ENCODE data around the gene CD300LD. TPM values are rescaled to one million over a fixed set of nuclear protein-coding genes. Genes with fewer than 3 reads are reported as not detected.

The CD300LD gene
- total RNA-seq, 2 experiments from 2014 or later, result not detected

DNA sequence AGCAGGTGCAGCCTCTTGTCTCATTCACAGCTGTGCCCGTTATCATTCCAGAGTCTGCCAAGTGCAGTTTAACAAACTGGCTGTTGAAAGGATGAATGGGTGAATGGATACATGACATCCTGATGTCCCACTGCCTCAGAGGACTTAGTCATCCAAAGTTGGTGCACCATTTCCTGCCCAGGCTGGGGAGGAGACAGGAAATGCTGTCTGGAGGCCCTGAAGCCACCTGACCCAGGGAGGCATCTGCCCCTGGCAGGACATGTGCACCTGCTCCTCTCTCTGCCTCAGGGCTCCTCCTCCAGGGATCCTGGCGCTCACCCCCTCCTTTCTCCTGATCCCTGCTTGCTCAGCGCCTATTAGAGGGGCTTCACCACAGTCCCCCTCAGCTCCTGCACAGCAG is 44.3 kb downstream of the CD300LD start:
- peaks cover 4% of the 10 kb centered on the region for H3K4me1 Mint-ChIP-seq
- H3K27ac Mint-ChIP-seq, result no peak overlapping the region
- H3K4me3 Mint-ChIP-seq, result no peak overlapping the region
- no peak for DNase-seq
- H3K27me3 Mint-ChIP-seq, result no peaks in the 10 kb centered on the region
- no peaks in the 10 kb centered on the region for H3K9me3 Mint-ChIP-seq
- no peaks in the 10 kb centered on the region for H3K36me3 Mint-ChIP-seq

DNA sequence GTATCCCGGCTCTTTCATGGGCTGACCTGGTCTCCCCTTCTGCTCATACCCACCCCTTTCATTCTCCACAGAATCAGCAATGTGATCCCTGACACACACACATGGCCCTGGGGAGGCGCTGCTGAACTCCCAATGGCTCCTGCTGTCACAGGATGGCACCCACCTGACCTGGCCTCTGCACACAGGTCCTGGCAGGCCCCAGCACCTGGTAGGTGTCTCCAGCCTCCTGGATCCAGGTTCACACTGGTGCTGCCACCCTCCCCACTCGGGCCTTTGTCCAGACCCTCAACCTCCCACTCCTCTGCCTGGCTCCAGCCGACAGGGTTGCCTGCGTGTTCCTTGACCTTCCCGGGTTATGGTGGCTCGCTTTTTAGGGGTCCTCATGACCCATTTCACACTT is 44.8 kb downstream of the CD300LD start:
- no peak for DNase-seq

DNA sequence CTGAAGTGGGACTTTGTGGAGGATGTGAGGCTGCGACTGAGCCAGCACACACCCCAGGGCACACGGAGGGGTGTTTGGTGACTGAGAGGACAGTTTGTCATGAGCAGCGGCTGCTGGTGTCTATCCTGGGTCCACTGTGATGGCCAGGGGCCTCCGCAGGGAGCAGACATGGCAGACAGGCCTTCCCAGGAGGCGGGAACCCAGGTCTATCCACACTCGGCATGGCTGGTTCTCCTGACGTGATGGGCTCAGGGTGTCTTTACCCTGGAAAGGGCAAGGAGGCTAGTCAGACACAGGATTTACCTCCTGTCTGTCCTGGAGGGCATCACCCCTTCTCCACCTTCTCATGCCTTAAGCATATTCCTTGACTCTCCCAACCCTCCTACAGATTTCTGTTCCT is 45.5 kb downstream of the CD300LD start:
- no peak for DNase-seq
- Mint-ChIP-seq H3K4me3 (no peak overlapping the region), H3K4me1 (peaks cover 4% of the 10 kb centered on the region), H3K27ac (no peak overlapping the region), H3K9me3 (no peaks in the 10 kb centered on the region), H3K27me3 (no peaks in the 10 kb centered on the region), H3K36me3 (no peaks in the 10 kb centered on the region)

More for the DNA sequence above, 44.8 kb downstream of the CD300LD start:
- no peaks in the 10 kb centered on the region for H3K36me3 Mint-ChIP-seq
- H3K4me1 Mint-ChIP-seq, result peaks cover 4% of the 10 kb centered on the region
- H3K4me3 Mint-ChIP-seq, result no peak overlapping the region
- H3K27ac Mint-ChIP-seq, result no peak overlapping the region
- no peaks in the 10 kb centered on the region for H3K9me3 Mint-ChIP-seq
- no peaks in the 10 kb centered on the region for H3K27me3 Mint-ChIP-seq

- Mint-ChIP-seq H3K9me3 (no peaks in the 10 kb centered on the region), H3K27me3 (no peaks in the 10 kb centered on the region), H3K27ac (no peak within 1 kb of the TSS), H3K4me1 (peaks cover 4% of the 10 kb centered on the region), H3K36me3 (no peaks in the 10 kb centered on the region), H3K4me3 (no peak within 1 kb of the TSS)
- no peak for DNase-seq
These were observed 46.2 kb downstream of the CD300LD start, which contains the start of gene CD300C for GRCh38 chr17:74545843-74546230. Gene CD300C, minus strand, starts transcription at chr17:74546115. Its CDS starts 333 bp downstream, at chr17:74545782.

DNA sequence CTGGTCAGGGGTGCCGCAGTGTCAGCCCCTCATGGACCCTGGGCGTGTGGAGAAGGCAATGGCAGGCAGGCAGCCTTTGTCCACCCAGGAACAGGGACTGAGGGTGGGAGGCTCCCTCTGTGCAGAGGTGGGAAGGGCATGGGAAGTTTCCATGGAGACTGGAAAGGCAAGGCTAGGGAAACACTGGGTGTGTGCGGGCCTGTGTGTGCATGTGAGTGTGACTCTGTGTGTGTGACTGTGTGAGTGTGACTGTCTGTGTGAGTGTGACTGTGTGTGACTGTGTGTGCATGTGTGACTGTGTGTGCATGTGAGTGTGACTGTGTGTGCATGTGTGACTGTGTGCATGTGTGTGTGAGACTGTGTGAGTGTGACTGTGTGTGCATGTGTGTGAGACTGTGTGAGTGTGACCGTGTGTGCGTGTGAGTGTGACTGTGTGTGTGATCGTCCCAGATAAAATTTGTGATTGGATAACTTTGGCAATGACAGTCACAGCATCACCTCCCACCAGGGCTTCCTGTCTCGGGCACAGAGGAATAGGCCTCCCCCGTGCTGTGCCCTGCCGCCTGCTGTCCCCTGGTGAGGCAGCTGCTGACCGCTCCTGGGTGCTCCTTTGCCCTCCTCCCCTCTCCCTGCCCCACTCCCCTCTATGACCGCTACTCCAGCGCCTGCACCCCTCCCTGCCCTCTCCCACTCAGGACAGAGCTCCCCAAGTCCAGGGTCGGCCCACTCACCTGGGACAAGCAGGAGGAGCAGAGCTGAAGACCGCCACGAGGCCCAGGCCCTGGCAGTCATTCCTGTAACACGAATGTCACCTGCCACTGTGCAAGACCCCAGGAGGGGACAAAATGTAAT is 46.9 kb downstream of the CD300LD start:
- Mint-ChIP-seq H3K27me3 (no peaks in the 10 kb centered on the region), H3K27ac (no peak overlapping the region), H3K9me3 (no peaks in the 10 kb centered on the region), H3K36me3 (no peaks in the 10 kb centered on the region), H3K4me3 (no peak overlapping the region), H3K4me1 (peaks cover 4% of the 10 kb centered on the region)
- DNase-seq, result no peak

GRCh38 chr17:74543891-74544760 is 48.0 kb downstream of the CD300LD start:
- no peak overlapping the region for H3K4me3 Mint-ChIP-seq
- H3K27ac Mint-ChIP-seq, result no peak overlapping the region
- no peak for DNase-seq
- H3K36me3 Mint-ChIP-seq, result no peaks in the 10 kb centered on the region
- H3K27me3 Mint-ChIP-seq, result no peaks in the 10 kb centered on the region
- H3K4me1 Mint-ChIP-seq, result peaks cover 4% of the 10 kb centered on the region
- no peaks in the 10 kb centered on the region for H3K9me3 Mint-ChIP-seq

DNA sequence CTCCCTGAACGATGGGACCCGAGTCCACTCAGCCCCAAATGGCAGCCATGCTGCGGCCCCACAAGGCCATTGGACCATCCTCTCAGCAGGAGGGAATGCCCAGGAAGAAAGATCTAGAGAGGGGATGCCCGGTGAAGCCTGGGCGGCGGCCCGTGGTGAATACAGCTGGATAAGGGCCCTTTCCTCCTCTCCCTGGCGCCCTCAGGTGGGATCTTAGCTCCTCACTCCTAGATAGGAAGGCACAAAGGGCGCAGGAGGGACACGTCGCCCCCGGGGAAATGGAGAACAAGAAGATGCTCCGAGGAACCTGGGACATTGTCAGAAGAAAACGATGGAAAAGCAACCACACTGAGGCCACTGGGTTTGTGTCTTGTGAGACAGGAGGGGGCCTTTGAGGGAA is 48.7 kb downstream of the CD300LD start:
- peaks cover 4% of the 10 kb centered on the region for H3K4me1 Mint-ChIP-seq
- no peaks in the 10 kb centered on the region for H3K27me3 Mint-ChIP-seq
- no peaks in the 10 kb centered on the region for H3K36me3 Mint-ChIP-seq
- H3K9me3 Mint-ChIP-seq, result no peaks in the 10 kb centered on the region
- no peak overlapping the region for H3K27ac Mint-ChIP-seq
- DNase-seq, result no peak
- H3K4me3 Mint-ChIP-seq, result no peak overlapping the region

DNA sequence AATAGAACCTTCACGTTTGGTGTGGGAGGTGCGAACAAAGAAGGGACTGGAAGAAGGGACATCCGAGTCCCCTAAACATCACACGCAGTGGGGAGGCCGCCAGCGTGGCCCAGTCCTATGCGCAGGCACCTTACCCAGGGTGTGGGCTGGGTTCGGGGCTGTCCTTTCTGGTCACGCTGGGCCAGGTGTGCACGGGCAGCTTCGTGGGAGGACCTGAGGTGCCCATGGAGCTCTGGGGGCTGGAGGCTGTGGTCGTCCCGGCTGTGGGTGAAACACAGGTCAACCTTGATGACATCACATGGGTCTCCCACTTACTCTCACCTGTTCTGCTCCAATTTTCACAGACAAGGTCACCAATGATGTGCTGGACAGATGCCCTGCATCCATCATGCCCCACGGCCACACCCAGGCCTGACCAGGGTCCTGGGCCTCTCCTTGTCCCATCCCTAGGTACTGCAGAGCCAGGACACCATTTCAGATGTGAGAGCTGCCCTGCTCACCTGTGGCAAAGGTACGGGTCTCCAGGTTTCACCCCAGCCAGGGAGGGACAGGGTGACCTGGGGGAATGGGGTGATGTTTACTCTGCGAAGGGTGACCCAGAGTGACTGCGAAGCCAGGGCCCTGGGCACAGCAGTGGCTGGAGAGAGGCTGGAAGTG is 49.2 kb downstream of the CD300LD start:
- no peak overlapping the region for H3K4me3 Mint-ChIP-seq
- peaks cover 4% of the 10 kb centered on the region for H3K4me1 Mint-ChIP-seq
- H3K36me3 Mint-ChIP-seq, result no peaks in the 10 kb centered on the region
- H3K27ac Mint-ChIP-seq, result no peak overlapping the region
- H3K9me3 Mint-ChIP-seq, result no peaks in the 10 kb centered on the region
- no peaks in the 10 kb centered on the region for H3K27me3 Mint-ChIP-seq
- DNase-seq, result no peak

DNA sequence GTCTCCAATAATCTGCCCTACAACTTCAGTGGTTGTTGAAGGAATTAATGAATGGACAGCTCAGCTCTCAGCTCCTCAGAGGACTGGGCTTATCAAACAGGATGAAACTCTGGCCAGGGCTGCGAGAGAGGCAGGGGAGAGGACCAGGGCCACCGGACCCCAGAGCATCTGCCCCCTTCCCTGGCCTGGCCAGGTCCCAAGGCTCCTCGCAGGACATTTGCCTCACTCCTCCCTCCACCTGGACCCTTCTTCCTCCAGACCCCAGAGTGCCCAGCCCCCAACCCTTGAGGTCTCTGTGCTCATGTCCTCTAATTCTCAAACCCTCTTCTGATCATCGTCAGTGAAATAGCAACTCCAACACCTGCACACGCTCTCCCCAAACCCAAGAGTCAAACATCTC is 49.9 kb downstream of the CD300LD start:
- Mint-ChIP-seq H3K4me3 (no peak overlapping the region), H3K27ac (no peak overlapping the region), H3K4me1 (no peaks in the 10 kb centered on the region), H3K36me3 (no peaks in the 10 kb centered on the region), H3K9me3 (no peaks in the 10 kb centered on the region), H3K27me3 (peaks cover under 1% of the 10 kb centered on the region)
- no peak for DNase-seq

DNA sequence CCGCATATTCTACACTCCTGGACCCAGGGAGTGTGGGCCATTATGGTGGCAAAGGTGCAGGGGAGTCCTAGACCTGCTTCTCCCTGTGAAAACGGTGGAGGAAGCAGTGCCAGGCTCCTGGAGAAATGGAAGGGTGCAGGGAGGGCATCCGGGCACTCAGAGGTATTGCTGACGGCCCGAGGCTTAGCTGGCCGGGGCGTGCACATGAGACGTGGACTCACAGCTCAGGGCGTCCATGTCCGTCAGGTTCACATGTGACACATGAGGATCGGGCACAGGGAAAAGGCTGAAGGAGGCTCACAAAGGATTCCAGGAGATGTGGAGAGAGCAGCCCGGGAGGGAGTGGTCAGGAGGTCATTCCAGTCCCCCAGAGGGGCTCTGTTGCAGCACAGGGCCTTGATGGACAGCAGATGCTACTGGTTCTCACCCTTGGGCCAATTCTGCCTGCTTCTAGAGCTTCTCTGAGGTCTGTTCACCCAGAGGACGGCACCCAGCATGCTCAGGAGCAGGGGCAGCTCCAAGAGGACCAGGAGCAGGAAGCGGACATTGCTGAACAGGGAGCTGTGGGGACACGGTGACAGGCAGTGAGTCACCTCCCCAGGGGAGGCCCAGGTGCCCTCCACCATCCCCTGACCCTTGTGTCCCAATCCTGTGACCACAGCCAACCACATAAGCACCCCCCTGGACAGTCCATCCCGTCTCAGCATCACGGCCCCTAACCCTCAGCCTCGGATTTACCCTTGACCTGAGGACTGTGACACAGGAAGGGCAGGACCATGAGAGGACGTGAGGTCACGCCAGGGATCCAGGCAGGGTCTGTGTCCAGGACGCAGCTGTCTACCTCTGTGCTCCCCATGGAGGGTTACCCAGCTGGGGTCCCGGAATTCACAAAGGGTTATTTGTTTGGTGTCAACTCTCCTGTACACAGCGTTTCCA is 50.6 kb downstream of the CD300LD start:
- Mint-ChIP-seq H3K4me1 (no peaks in the 10 kb centered on the region), H3K4me3 (no peak overlapping the region), H3K27ac (no peak overlapping the region), H3K36me3 (no peaks in the 10 kb centered on the region), H3K27me3 (peaks cover 8% of the 10 kb centered on the region), H3K9me3 (no peaks in the 10 kb centered on the region)
- DNase-seq, result no peak

DNA sequence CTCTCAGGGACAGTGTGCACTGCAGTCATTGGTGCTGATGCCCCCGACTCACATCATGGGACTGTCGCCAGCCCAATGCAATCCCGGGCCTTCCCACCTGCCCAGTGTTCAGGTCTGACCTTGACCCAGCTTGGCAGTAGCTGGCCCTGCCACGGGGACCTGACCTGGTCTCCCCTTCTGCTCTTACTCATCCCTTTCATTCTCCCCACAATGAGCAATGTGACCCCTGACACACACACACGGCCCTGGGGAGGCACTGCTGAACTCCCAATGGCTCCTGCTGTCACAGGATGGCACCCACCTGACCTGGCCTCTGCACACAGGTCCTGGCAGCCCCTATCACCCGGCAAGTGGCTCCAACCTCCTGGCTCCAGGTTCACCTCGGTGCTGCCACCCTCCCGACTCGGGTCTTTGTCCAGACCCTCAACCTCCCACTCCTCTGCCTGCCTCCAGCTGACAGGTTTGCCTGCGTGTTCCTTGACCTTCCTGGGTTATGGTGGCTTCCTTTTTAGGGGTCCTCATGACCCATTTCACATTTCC is 52.7 kb downstream of the CD300LD start:
- DNase-seq, result no peak
- Mint-ChIP-seq H3K4me3 (no peak overlapping the region), H3K27me3 (peaks cover 22% of the 10 kb centered on the region), H3K4me1 (no peaks in the 10 kb centered on the region), H3K27ac (no peak overlapping the region), H3K36me3 (no peaks in the 10 kb centered on the region), H3K9me3 (no peaks in the 10 kb centered on the region)

DNA sequence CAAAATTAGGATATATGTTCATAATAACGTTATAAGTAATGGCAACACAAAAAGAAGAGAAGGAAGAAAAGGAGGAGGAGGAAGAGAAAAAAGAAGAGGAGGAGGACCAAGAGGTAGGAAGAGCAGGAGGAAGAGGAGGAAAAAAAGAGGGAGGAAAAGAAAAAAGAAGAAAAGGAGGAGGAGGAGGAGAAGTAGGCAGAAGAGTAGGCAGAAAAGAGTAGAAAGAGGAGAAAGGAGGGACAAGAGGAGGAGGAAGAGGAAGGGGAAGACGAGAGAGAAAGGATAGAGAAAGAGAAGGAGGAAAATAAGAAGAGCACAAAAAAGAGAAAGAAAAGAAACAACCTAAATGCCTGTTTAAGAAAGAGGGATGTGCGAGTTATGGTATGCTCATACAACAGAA is 55.2 kb downstream of the CD300LD start:
- Mint-ChIP-seq H3K27me3 (peaks cover 45% of the 10 kb centered on the region), H3K36me3 (no peaks in the 10 kb centered on the region), H3K9me3 (no peaks in the 10 kb centered on the region), H3K4me1 (peaks cover 2% of the 10 kb centered on the region), H3K4me3 (no peak overlapping the region), H3K27ac (no peak overlapping the region)
- no peak for DNase-seq

GRCh38 chr17:74532115-74532514 is 60.0 kb downstream of the CD300LD start:
- DNase-seq, result no peak
- H3K4me3 Mint-ChIP-seq, result no peak overlapping the region
- no peaks in the 10 kb centered on the region for H3K9me3 Mint-ChIP-seq
- H3K27ac Mint-ChIP-seq, result no peak overlapping the region
- no peaks in the 10 kb centered on the region for H3K36me3 Mint-ChIP-seq
- H3K4me1 Mint-ChIP-seq, result peaks cover 2% of the 10 kb centered on the region
- peaks cover 63% of the 10 kb centered on the region for H3K27me3 Mint-ChIP-seq

- no peak for DNase-seq
- H3K36me3 Mint-ChIP-seq, result no peaks in the 10 kb centered on the region
- H3K27me3 Mint-ChIP-seq, result peaks cover 55% of the 10 kb centered on the region
- no peaks in the 10 kb centered on the region for H3K9me3 Mint-ChIP-seq
- no peak within 1 kb of the TSS for H3K4me3 Mint-ChIP-seq
- no peak within 1 kb of the TSS for H3K27ac Mint-ChIP-seq
- peaks cover 2% of the 10 kb centered on the region for H3K4me1 Mint-ChIP-seq
These were observed 60.8 kb downstream of the CD300LD start, which contains the start of gene CD300LB for GRCh38 chr17:74531231-74531761. Gene CD300LB, minus strand, starts transcription at chr17:74531475. Its CDS starts 125 bp downstream, at chr17:74531350.
